Fibroblast of lung (primary cell): ENCODE data around the gene OGFOD3. TPM values are rescaled to one million over a fixed set of nuclear protein-coding genes. Genes with fewer than 3 reads are reported as not detected.

ENCODE experiments used
- DNase-seq, 2 donors: peaks; one replicate each; pipeline versions ENCODE4 v3.0.0 to v3.0.0-alpha.2; 2010; ENCODE audit warnings: low read depth in 2 of 2
- H2AFZ ChIP-seq: 2 replicates; pipeline ENCODE4 v1.5.1; 2012; ENCODE audit warnings: low read length, control low read depth, inconsistent platforms
- H3K27ac ChIP-seq: 2 replicates; pipeline ENCODE4 v1.5.1; 2011; ENCODE audit warnings: low read length, control low read depth; ENCODE audit not compliant: insufficient read depth
- H3K27me3 ChIP-seq: 2 replicates; pipeline ENCODE4 v1.5.1; 2011; ENCODE audit warnings: mild to moderate bottlenecking, low read length; ENCODE audit not compliant: control insufficient read depth, insufficient read depth
- H3K36me3 ChIP-seq: 2 replicates; pipeline ENCODE4 v1.5.1; 2011; ENCODE audit warnings: low read length; ENCODE audit not compliant: control insufficient read depth, insufficient read depth
- H3K4me1 ChIP-seq: 2 replicates; pipeline ENCODE4 v1.5.1; 2011; ENCODE audit warnings: low read length; ENCODE audit not compliant: control insufficient read depth, insufficient read depth; ENCODE audit errors: extremely low read depth
- H3K4me2 ChIP-seq: 2 replicates; pipeline ENCODE4 v1.5.1; 2011; ENCODE audit warnings: low read length, control low read depth; ENCODE audit not compliant: insufficient read depth; ENCODE audit errors: extremely low read depth
- H3K4me3 ChIP-seq, 4 experiments: fragments of 200-600 bp in 1 of 4; sonication (generic) in 1 of 4; replicated peaks in 1 of 4; 2 replicates each; pipeline ENCODE4 v1.5.1; 2011 to 2016; ENCODE audit warnings: low read length in 4 of 4, low read depth in 3 of 4, mild to moderate bottlenecking in 3 of 4, control low read depth in 2 of 4, inconsistent platforms in 1 of 4, mixed read lengths in 1 of 4; ENCODE audit not compliant: insufficient read depth in 1 of 4; ENCODE audit errors: control extremely low read depth in 1 of 4
- H3K79me2 ChIP-seq: 2 replicates; pipeline ENCODE4 v1.5.1; 2012; ENCODE audit warnings: mild to moderate bottlenecking, low read length, inconsistent platforms; ENCODE audit not compliant: control insufficient read depth, insufficient read depth
- H3K9ac ChIP-seq: 2 replicates; pipeline ENCODE4 v1.5.1; 2011; ENCODE audit warnings: mild to moderate bottlenecking, low read length, control low read depth; ENCODE audit not compliant: insufficient read depth
- H3K9me3 ChIP-seq: 2 replicates; pipeline ENCODE4 v1.5.1; 2012; ENCODE audit warnings: low read depth, low read length; ENCODE audit not compliant: control insufficient read depth, insufficient read depth
- H4K20me1 ChIP-seq: 2 replicates; pipeline ENCODE4 v1.5.1; 2011; ENCODE audit warnings: low read length; ENCODE audit not compliant: control insufficient read depth, insufficient read depth; ENCODE audit errors: extremely low read depth
- CTCF ChIP-seq, 2 donors: IDR thresholded peaks in 1 of 2; conservative IDR thresholded peaks in 1 of 2; 1 replicate in 1 of 2; 2 replicates in 1 of 2; pipeline ENCODE4 v1.5.1; 2011 to 2012; ENCODE audit warnings: low read length in 2 of 2, control low read depth in 1 of 2, inconsistent platforms in 1 of 2, low read depth in 1 of 2, mild to moderate bottlenecking in 1 of 2
- EZH2 ChIP-seq: IDR thresholded peaks from 2 replicates; pipeline ENCODE4 v1.5.1; 2012; ENCODE audit warnings: low read length, control low read depth, mild to moderate bottlenecking; ENCODE audit errors: missing control alignments
- polyA plus RNA-seq, 2 donors: library from polyadenylated mRNA; depleted of rRNA in 1 of 2; stranded (reverse) in 1 of 2; unstranded in 1 of 2; fragments of >200 nt; gene quantifications; 2 replicates each; pipeline ENCODE4 v1.2.1, GENCODE V29; 2011 to 2012; ENCODE audit warnings: missing spikeins in 1 of 2
- total RNA-seq: library from RNA; depleted of rRNA; stranded (reverse); fragments of >200 nt; gene quantifications from 2 replicates; pipeline ENCODE4 v1.2.1, GENCODE V29; 2014

Gene OGFOD3
- total and polyA plus RNA-seq, 2 donors (not counting 1 experiment from before 2014, with no cell fraction given): 25.6 to 27.1 TPM

DNA sequence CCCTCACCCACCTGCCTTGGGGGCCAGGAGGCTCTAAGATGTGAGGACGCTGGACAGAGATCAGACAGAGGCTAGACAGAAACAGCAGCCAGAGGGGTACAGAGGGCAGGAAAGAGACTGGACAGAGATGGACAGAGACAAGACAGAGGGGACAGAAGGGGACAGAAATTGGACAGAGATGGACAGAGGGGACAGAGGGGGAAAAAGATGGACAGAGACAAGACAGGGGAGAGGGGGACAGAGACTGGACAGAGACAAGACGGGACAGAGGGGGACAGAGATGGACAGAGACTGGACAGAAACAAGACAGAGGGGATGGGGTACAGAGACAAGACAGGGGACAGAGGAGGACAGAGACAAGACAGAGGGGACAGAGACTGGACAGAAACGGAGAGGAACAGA is 30.7 kb downstream of the OGFOD3 start:
- Histone ChIP-seq H3K4me1 (no peaks in the 10 kb centered on the region), H3K27me3 (peaks cover 17% of the 10 kb centered on the region), H3K79me2 (no peaks in the 10 kb centered on the region), H2AFZ (no peak overlapping the region), H3K27ac (no peak overlapping the region), H4K20me1 (no peaks in the 10 kb centered on the region), H3K9ac (no peak overlapping the region), H3K9me3 (no peaks in the 10 kb centered on the region), H3K4me2 (no peak overlapping the region), H3K36me3 (no peaks in the 10 kb centered on the region), H3K4me3 (no peak overlapping the region)
- DNase-seq: no peak
- TF ChIP-seq EZH2: no peak
- no peak for TF ChIP-seq CTCF (conservative IDR thresholded peaks at IDR 0.05 in 1 of 2, IDR thresholded peaks at IDR 0.05 in 1 of 2; ENCODE audit: low read depth in 1 of 2, low read length in 2 of 2)

DNA sequence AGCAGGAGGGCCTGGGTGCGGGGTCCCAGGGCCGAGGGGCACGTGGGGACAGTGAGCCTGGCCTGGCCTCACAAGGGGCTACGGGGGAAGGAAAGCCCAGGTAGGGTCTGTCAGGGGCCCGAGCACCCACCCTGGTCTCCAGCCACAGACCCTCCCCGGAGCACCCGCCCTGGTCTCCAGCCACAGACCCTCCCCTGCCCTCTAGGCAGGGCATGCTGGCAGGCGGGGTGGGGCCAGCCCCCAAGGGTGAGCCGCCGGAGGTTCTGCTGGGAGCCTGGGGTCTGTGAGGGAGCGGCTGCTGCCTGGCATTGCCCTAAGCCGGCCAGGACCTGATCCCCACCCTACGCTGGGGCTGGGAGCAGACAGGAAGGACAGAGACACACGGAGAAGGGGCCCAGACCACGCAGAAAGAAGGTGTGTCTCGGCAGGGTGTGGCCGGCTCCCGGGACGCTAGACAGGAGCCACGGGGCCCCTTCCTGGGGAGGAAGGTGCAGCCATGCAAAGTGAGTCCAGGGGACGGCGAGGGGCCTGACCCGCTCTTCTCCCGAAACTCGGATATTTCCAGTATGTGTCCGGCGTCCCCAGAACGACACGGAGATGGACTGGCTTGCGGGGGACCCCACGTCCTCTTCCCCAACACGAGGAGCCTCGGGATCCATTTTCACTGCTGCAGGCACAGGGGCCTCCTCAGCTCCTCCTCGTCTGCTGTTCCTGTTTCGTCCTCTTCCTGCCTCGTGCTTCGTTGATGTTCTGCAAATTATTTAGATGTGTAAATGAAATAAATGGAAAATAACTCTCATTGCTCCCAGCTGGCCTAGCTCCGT is 31.3 kb downstream of the OGFOD3 start:
- H3K9ac ChIP-seq: no peak overlapping the region
- no peak overlapping the region for H3K27ac ChIP-seq
- H2AFZ ChIP-seq: no peak overlapping the region
- DNase-seq: no peak
- H3K4me2 ChIP-seq: no peak overlapping the region
- no peak overlapping the region for H3K4me3 ChIP-seq
- H3K27me3 ChIP-seq: peaks cover 17% of the 10 kb centered on the region
- H4K20me1 ChIP-seq: no peaks in the 10 kb centered on the region
- H3K79me2 ChIP-seq: no peaks in the 10 kb centered on the region
- no peaks in the 10 kb centered on the region for H3K36me3 ChIP-seq
- H3K9me3 ChIP-seq: no peaks in the 10 kb centered on the region
- no peaks in the 10 kb centered on the region for H3K4me1 ChIP-seq
- TF ChIP-seq EZH2 (no peak), CTCF (conservative IDR thresholded peaks at IDR 0.05 in 1 of 2, IDR thresholded peaks at IDR 0.05 in 1 of 2; ENCODE audit: low read depth in 1 of 2, low read length in 2 of 2) (no peak)

DNA sequence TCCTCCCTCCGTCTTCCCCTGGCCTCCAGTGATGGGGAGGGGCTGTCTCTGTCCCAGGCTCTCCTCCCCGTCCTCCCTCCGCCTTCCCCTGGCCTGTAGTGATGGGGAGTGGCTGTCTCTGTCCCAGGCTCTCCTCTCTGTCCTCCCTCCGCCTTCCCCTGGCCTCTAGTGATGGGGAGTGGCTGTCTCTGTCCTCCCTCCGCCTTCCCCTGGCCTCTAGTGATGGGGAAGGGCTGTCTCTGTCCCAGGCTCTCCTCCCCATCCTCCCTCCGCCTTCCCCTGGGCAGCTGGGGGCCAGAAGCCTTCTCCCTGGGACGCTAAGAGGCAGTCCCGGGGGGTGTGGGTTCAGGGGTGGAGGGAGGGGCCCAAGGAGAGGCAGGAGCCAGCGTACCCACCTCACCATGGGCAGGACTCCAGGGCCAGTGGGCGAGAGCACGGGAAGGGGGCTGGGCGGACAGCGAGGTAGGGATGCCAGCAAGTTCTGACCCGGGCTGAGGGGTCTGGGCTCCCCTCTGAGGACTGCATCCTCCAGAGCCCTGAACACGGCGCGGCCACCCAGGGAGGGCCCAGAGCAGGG is 32.0 kb downstream of the OGFOD3 start:
- H3K4me3 ChIP-seq: no peak overlapping the region
- no peak overlapping the region for H3K27ac ChIP-seq
- no peak overlapping the region for H3K9ac ChIP-seq
- no peaks in the 10 kb centered on the region for H3K36me3 ChIP-seq
- no peaks in the 10 kb centered on the region for H4K20me1 ChIP-seq
- no peak overlapping the region for H3K4me2 ChIP-seq
- peaks cover 17% of the 10 kb centered on the region for H3K27me3 ChIP-seq
- no peaks in the 10 kb centered on the region for H3K4me1 ChIP-seq
- no peaks in the 10 kb centered on the region for H3K9me3 ChIP-seq
- no peak for TF ChIP-seq CTCF (conservative IDR thresholded peaks at IDR 0.05 in 1 of 2, IDR thresholded peaks at IDR 0.05 in 1 of 2; ENCODE audit: low read depth in 1 of 2, low read length in 2 of 2)
- TF ChIP-seq EZH2: peak; percentile 13
- H2AFZ ChIP-seq: no peak overlapping the region
- H3K79me2 ChIP-seq: no peaks in the 10 kb centered on the region
- DNase-seq: peak in 1 of 2 donors; percentile 36
